ENCODE measurements around the gene TMEM165.

DNA sequence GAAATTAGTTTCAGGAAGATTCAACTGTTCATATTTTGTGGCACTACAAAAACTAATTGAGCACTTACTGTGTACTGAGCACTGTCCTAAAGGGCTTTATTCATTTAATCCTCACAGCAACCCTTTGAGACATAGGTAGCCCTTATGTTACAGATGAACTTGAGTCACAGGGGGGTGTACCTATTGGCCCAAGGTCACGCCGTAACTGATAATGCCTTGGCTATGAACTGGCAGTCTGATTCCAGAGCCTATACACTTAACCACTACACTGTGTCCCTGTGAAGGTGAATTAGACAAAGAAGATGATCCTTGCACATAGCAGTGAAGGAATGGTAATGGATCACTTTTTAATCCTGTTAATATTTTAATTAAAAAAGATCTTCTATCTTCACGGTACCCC, 12.0 kb downstream of the TMEM165 start:
- TF ChIP-seq, protein P1, sequence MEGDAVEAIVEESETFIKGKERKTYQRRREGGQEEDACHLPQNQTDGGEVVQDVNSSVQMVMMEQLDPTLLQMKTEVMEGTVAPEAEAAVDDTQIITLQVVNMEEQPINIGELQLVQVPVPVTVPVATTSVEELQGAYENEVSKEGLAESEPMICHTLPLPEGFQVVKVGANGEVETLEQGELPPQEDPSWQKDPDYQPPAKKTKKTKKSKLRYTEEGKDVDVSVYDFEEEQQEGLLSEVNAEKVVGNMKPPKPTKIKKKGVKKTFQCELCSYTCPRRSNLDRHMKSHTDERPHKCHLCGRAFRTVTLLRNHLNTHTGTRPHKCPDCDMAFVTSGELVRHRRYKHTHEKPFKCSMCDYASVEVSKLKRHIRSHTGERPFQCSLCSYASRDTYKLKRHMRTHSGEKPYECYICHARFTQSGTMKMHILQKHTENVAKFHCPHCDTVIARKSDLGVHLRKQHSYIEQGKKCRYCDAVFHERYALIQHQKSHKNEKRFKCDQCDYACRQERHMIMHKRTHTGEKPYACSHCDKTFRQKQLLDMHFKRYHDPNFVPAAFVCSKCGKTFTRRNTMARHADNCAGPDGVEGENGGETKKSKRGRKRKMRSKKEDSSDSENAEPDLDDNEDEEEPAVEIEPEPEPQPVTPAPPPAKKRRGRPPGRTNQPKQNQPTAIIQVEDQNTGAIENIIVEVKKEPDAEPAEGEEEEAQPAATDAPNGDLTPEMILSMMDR (IDR thresholded peaks at IDR 0.05), result no peak
- no peak for TF ChIP-seq POLR2A (IDR thresholded peaks at IDR 0.05)
